Fibroblast of villous mesenchyme (primary cell): ENCODE measurements around the gene JAK1. TPM values are rescaled to one million over a fixed set of nuclear protein-coding genes. Genes with fewer than 3 reads are reported as not detected.
"Not testable (repeated sequence)": the region's sequence is repeated elsewhere in the genome, so short reads cannot be mapped to it uniquely, and the experiment has no call there.

ENCODE experiments used
- DNase-seq: peaks from one replicate; pipeline ENCODE4 v3.0.0-alpha.2; 2010; ENCODE audit warnings: low read depth
- H3K4me3 ChIP-seq: 2 replicates; pipeline ENCODE4 v1.5.1; 2011; ENCODE audit warnings: low read depth, mild to moderate bottlenecking, low read length
- total RNA-seq: library from RNA; depleted of rRNA; stranded (reverse); fragments of >200 nt; gene quantifications from 2 replicates; pipeline ENCODE4 v1.2.3, GENCODE V29; 2012
- TF ChIP-seq, protein P1 (sequence below): IDR thresholded peaks from 2 replicates; pipeline ENCODE4 v1.5.1; 2012; ENCODE audit warnings: low read depth, mild to moderate bottlenecking, low read length; ENCODE audit not compliant: insufficient read depth

JAK1 gene
- total RNA-seq, 1 donor: 125 TPM

DNA sequence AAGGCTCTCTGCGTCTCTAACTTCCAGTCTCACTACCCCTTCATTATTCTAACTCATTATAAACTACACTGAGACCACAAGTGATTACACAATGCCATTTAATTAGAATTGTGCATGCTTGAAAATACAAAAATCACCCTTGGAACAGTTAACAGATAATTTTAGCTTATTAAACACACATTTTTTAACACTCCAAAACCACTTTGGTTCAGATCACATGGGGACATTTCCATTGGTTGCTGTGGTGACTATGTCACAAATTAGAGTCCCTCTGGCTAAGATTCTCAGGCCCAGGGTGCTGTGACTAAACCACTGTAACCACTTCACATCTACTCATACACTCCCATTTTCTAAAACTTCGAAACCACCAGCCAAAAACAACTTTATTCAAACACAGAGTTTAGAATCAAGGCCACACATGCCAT lies 43.0 kb downstream of the JAK1 start:
- H3K4me3 ChIP-seq: no peak overlapping the region
- TF ChIP-seq, protein P1, sequence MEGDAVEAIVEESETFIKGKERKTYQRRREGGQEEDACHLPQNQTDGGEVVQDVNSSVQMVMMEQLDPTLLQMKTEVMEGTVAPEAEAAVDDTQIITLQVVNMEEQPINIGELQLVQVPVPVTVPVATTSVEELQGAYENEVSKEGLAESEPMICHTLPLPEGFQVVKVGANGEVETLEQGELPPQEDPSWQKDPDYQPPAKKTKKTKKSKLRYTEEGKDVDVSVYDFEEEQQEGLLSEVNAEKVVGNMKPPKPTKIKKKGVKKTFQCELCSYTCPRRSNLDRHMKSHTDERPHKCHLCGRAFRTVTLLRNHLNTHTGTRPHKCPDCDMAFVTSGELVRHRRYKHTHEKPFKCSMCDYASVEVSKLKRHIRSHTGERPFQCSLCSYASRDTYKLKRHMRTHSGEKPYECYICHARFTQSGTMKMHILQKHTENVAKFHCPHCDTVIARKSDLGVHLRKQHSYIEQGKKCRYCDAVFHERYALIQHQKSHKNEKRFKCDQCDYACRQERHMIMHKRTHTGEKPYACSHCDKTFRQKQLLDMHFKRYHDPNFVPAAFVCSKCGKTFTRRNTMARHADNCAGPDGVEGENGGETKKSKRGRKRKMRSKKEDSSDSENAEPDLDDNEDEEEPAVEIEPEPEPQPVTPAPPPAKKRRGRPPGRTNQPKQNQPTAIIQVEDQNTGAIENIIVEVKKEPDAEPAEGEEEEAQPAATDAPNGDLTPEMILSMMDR: no peak
- no peak for DNase-seq

DNA sequence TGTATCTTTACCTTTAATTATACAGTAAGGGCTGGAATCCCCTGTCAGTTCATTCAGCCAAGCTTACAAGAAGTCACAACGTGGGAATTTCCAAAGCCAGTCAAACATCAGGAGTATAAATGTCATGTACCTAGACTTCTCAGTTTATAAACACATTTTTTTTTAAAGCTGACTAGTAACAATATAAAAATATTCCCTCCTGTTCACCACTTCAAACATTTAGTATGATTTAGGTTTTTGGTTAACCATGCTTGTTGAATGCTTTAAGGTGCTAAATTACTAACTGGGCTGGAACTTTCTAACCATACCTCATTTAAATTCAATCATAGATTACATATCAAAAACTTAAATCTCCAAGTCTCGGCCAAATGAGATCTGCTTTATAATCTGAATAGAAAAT lies 44.0 kb downstream of the JAK1 start:
- H3K4me3 ChIP-seq: no peak overlapping the region
- DNase-seq: no peak
- TF ChIP-seq, protein P1: no peak

DNA sequence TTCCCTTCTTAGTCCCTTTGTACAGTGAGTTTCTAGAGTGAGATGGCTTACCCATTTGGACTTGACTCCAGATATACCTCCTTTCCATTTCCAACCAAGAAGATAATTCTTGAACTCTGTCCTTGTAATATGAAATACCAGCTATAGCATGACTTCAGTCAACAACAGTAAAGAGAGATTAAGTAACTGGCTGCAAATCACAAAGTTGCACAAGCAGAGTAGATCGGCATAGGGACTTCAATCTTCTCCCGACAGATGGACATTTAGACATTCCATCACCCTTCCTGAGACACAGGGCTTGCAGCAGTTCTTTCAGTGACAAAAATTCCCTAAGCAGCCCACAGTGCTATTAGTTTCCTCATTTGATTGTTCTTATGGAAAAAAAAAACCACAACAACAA lies 44.6 kb downstream of the JAK1 start:
- H3K4me3 ChIP-seq: no peak overlapping the region
- TF ChIP-seq, protein P1: no peak
- no peak for DNase-seq

DNA sequence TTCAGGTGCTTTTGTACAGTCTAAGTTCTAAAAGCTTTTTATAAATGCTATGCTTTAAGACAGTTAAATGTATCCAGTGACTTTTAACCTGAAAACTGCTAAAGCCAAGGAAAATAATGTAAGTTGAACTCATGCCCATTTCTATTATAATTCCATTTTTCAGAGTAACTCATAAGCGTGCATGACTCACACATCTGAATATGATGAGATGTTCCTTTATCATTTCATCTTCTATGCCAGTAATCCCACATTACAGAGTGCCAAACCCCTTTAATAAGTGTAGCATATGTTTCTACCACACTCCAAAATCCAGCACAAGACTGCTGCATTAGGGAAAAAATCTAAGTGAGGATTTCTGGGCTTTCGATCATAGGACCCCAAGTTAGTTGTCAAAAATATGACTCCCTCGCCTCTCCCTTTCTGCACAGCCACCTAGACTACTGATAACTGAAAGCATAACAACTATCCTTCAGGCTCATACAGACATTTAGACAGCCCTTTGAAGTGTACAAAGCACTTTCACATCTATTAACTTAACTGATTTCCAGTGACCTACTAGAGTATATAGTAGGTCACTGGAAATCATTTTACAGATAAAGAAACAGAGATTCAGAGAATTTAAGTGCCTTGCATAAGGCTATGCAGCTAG lies 45.3 kb downstream of the JAK1 start:
- TF ChIP-seq, protein P1: no peak
- no peak overlapping the region for H3K4me3 ChIP-seq
- DNase-seq: peak; percentile 68

DNA sequence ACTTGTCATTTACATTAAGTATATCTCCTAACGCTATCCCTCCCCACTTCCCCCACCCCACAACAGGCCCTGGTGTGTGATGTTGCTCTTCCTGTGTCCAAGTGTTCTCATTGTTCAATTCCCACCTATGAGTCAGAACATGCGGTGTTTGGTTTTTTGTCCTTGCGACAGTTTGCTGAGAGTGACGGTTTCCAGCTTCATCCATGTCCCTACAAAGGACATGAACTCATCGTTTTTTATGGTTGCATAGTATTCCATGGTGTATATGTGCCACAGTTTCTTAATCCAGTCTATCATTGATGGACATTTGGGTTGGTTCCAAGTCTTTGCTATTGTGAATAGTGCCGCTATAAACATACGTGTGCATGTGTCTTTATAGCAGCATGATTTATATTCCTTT lies 47.2 kb downstream of the JAK1 start:
- not testable (repeated sequence) for DNase-seq, H3K4me3 ChIP-seq

DNA sequence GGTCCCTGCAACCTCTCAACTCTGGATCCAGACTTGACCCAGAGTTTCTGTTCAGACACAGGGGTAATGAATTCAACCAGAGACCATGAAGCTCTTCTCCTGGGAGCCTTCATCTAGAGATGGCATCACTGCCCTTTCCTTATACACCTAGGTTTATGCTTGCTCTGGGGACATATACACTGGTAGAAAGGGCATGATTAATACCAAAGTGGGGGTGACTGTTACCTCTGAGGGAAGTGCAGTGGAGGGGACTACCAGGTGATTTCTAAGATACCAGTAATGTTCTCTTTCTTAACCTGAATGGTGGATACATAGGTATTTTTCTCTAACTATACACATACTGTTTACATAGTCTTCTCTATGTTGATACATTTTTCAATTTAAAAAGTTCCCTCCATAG lies 48.4 kb downstream of the JAK1 start:
- TF ChIP-seq, protein P1: no peak
- H3K4me3 ChIP-seq: no peak overlapping the region

DNA sequence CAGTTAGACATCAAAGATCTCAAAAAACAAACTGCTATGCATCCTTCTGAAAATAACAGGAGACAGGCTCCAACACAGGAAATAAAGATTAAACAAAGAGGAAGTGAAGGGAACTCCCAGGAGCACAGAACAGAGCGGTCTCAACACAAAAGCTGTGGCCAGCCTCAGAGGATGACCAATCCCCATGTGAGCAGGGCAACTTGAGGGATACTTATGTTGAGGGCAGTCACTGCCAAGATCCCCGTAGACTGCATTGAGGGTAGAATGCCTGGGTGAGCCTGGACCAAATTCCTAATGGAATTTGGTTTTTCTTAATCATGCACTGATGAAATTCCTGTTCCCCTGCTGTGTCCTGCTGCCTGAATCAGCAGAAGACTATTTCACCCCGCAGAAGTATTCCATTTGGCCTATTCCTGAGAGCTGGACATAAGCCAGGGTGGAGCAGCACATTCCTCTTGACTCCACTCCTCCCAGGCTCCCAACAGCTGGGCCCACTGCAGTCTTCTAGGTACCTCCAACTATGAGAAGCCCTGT lies 49.0 kb downstream of the JAK1 start:
- TF ChIP-seq, protein P1: no peak
- peak; percentile 95 for DNase-seq
- H3K4me3 ChIP-seq: no peak overlapping the region

More for the DNA sequence above, 48.4 kb downstream of the JAK1 start:
- no peak for DNase-seq
